Activated naive CD4-positive, alpha-beta T cell (primary cell): ENCODE measurements around the gene ANKRD40.
"Not testable (repeated sequence)": the region's sequence is repeated elsewhere in the genome, so short reads cannot be mapped to it uniquely, and the experiment has no call there.

ENCODE experiments used
- DNase-seq, 4 experiments: peaks; one replicate each; lab custom pipeline; 2025; lab: John Stamatoyannopoulos, UW

Gene ANKRD40

GRCh38 chr17:50710650-50711049 is 2.9 kb upstream of the ANKRD40 start:
- DNase-seq, result no peak

DNA sequence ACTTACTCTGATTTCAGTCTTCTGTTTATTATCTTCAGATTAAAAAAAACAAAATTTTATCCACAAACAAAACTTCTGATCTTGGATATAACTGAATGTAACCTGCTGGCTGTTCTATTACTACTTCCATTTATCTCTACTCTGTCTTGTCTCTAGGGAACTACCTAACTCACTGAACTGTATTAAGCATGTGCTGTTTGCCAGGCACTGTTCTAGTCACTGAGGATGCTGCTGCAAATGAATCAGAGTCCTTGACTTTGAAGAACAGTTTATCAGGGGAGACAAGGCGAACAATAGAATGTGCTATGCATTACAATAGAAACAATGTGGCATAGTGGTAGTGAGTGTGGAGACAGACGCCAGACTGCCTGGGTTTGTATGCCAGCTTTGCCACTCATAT is 2.3 kb upstream of the ANKRD40 start:
- DNase-seq, result no peak

DNA sequence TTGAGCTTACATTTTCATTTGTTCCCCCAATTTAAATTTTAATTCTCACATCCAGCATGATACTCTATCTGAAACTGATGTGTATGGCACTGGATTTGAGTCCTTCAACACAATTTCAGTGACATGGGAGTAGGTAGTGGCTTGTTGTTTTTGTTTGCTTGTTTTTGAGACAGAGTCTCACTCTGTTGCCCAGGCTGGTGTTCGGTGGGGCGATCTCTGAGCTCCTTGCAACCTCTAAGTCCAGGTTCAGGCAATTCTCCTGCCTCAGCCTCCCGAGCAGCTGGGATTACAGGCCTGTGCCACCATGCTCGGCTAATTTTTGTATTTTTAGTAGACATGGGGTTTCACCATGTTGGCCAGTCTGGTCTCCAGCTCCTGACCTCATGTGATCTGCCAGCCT is 1.3 kb upstream of the ANKRD40 start:
- not testable (repeated sequence) for DNase-seq

- no peak for DNase-seq
Measured at GRCh38 chr17:50708050-50709000, 611 bp upstream of the ANKRD40 start.

DNA sequence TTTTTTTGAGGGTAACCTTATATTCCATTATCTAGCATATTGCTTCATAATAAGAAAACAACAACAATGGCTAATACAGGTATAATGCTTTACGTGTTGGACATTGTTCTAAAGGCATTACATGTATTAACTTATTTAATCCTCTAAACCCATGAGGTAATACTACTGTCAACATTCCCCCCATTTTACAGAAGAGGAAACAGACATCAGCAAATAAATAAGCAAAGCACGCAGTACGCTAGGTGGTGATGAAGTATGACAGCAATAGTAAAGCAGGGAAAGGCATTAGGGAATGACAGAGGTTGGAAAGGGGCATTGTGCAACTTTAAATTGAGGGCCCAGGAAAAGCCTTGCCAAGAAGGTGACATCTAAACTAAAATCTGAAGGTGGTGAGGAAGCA is 4.6 kb downstream of the ANKRD40 start:
- no peak for DNase-seq

GRCh38 chr17:50699410-50699809 is 8.3 kb downstream of the ANKRD40 start:
- DNase-seq, result no peak

- DNase-seq, result no peak
Measured at GRCh38 chr17:50697663-50698272, 9.9 kb downstream of the ANKRD40 start.

DNA sequence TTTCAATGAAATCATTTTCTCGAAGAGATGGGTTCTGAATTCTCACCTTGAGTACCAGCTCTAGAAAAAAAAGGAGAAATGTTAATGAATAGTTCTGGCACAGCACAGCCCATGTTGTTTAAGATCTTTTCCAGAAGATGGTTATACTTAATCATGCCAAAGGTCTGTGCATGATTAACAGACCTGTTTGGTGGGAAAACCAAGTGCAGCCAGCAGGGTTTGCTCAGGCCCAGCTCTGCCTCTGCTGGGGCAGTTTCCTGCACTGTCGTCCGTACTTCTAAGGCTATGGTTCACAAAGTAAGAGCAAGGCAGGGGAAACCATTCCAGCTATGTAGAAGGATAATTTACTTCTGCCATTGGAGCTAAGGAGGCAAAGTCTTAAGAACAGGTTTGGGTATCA is 10.7 kb downstream of the ANKRD40 start:
- no peak for DNase-seq

- no peak for DNase-seq
Measured at GRCh38 chr17:50696365-50696879, 11.3 kb downstream of the ANKRD40 start.

- no peak for DNase-seq
Measured at GRCh38 chr17:50693036-50693682, 14.6 kb downstream of the ANKRD40 start.

GRCh38 chr17:50692448-50693035 is 15.2 kb downstream of the ANKRD40 start:
- no peak for DNase-seq

DNA sequence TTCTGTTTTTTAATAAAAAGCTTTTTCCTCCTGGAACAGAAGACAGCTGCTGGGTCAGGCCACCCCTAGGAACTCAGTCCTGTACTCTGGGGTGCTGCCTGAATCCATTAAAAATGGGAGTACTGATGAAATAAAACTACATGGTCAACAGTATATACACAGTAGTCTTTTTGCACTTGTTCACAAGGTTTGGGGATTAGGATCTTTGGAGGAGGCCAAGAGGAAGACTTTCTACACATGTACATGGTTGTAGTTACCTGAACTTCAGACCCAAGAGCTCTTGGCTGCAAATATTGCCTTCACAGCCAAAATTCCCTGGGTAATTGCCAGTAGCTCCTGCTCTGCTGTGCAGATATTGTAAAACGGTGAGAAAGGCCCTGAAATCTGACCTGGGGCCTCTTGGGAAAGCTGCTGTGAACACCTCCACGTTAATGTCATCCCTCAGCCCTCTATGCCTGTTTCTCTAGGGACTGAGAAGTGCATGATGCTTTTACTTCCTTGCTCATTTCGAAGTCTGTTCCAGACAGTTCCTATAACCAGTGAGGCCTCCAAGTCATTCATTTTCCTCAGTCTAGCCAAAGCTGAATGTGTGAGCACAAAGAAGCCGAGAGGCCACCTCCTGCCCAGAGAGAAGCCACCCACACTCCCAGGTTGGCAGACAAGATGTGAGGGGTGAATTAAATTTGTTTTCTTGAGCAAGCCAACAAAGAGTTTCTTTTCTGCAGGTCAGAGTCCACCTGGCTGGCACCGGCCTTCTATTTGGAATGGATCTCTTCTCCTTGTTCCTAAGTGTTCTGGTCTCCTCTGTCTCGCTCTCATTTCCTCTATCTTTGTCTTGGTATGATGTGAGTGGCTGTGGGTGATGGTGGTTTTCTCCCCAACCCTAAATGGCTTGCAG is 15.9 kb downstream of the ANKRD40 start:
- DNase-seq, result no peak

GRCh38 chr17:50690887-50691549 is 16.7 kb downstream of the ANKRD40 start:
- no peak for DNase-seq

DNA sequence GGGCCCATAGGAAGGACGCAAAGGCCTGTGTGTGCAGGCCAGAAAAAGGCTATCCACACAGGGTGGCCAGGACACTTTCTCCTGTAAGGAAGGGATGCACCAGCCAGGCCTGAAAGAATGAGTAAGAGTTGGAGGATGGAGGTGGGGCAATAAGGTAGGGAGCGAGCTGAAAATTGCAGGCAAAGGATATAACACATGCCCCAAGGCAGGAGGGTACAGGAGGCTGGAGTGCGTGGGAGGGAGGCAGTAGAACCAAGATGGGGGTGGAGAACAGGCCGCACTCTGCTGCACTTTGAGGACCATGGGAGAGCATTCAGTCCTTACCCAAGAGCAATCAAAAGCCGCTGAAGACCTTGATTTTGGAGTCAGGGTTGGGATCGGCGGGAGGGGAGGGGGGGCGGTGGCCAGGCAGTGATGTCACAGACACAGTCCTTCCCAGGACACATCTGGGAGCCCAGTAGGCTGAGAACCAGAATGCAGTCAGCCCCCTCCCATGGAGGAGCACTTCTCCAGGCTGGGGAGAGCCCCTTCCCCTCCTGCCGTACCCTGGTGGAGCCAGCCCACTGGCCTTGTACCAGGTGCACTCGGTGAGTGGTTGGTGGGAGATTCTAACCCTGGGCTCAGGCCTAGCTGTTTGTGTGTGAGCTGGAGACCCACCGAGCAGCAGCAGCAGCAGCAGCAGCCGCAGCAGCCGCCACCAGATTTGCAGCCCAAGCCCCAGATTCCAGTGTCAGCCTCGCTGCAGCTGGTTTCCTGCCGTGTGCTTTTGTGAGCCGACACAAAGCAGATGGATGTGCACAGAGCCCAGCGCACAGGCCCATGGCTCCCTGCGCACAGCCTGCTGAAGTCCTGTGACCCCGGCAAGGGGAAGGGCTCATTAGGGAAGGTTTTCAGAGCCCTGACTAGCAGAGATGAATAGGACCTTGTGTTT is 17.5 kb downstream of the ANKRD40 start:
- DNase-seq, result no peak

GRCh38 chr17:50689251-50689650 is 18.5 kb downstream of the ANKRD40 start:
- no peak for DNase-seq

- no peak for DNase-seq
Measured at GRCh38 chr17:50688245-50688644, 19.5 kb downstream of the ANKRD40 start.

DNA sequence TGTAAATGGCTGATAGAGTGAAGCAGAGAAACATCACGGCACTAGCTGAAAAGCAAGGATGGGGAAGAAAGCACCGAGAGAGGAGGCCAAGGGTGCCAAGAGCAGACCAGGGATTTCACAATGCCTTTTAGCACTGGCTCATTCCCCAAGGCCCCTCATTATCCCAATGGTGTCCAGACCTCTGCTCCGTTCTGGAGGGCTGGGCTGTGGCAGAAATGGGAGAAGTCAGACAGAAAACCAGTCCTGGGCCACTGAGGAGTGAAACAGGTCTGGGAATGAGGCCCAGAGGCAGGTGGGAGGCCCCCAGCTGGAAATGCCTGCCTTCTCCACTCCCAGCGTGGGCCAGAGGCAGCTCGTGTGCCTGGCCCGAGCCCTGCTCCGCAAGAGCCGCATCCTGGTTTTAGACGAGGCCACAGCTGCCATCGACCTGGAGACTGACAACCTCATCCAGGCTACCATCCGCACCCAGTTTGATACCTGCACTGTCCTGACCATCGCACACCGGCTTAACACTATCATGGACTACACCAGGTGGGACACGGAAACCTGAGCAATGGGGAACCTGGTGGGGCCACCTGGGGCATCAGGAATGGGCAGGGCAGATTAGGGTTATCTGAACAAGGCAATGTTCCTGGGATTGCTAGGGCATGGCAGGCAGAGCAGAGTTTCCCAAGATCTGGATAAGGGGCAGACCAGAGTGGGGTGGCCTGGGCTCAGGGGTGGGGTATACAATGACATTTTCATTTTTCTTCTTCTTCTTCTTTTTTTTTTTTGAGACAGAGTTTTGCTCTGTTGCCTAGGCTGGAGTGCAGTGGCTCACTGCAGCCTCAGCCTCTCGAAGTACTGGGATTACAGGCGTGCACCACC is 20.3 kb downstream of the ANKRD40 start:
- no peak for DNase-seq

DNA sequence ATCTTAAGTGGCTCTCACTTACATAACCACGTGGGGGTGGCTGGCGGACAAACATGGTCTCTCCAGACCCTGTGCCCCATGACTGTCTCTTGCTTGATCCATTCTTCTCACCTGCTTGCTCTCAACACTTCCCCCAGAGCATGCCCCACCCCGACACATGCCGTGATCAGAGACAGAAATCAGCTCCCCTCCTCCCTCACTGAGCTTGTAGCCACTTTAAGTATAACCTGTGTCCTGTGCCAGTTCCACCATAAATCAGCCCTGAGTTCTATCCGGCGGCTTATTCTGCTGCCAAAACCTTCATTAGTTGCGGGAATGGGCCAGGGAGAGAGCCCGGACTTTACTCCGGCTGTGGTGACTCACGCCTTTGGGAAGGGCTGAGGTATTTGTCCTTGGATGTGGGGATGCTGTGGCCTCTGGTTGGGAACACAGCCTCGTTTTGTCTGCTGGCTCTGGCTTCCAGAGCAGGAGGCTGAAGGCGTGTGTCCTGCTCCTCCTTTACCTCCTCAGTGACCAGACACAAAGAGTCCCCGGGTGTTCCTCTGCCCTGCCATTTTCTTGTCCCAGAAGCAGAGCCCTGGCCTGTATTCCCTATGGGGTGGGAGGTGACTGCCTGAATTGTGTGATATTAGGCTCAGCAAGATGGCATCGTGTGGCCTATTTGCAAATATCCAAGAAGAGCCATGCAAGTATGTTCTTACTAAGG is 21.1 kb downstream of the ANKRD40 start:
- DNase-seq, result no peak
